HCT116 (cell line): ENCODE data around the gene NOTUM. TPM values are rescaled to one million over a fixed set of nuclear protein-coding genes. Genes with fewer than 3 reads are reported as not detected.

ENCODE experiments used
- ATAC-seq: fragments of 200-7000 bp; cut with Tn5 transposase; 2 replicates; pipeline ENCODE4 v1.9.1; 2020; ENCODE audit warnings: mild to moderate bottlenecking, moderate library complexity
- BruUV-seq: library from RNA; stranded (reverse); fragments of 400-500 nt; replicated peaks from 2 replicates; lab custom pipeline; 2021; lab: Mats Ljungman, UMichigan
- CTCF ChIA-PET: fragments of 300-600 bp; sonication (Branson Sonifier 250); formaldehyde crosslinking; loops from one replicate; lab custom pipeline; 2021; ENCODE audit warnings: antibody characterized with exemption; lab: Charles Lee
- POLR2A ChIA-PET: fragments of 300-600, 350-600 bp; sonication (Branson Sonifier 250); formaldehyde crosslinking; loops from one replicate; lab custom pipeline; 2021; ENCODE audit warnings: antibody characterized with exemption; lab: Charles Lee
- RAD21 ChIA-PET, 2 experiments: fragments of 300-600 bp; sonication (Branson Sonifier 250); formaldehyde crosslinking; loops; one replicate each; lab custom pipeline; 2023; ENCODE audit warnings: low total read pairs in 2 of 2; ENCODE audit not compliant: uncharacterized antibody in 2 of 2, unreplicated experiment in 2 of 2, low non-redundant PET in 1 of 2; lab: Charles Lee
- DNase-seq: peaks from one replicate; pipeline ENCODE4 v3.0.0-alpha.2; 2010; ENCODE audit warnings: low read depth, low spot score
- H2AFZ ChIP-seq: fragments of 200-600 bp; shearing (Covaris generic), sonication (generic); 2 replicates; pipeline ENCODE4 v1.6.1; 2017; ENCODE audit warnings: low read depth, mixed run types, mixed read lengths, antibody characterized with exemption, low read length; ENCODE audit not compliant: poor library complexity, severe bottlenecking
- H3K27ac ChIP-seq: 2 replicates; pipeline ENCODE4 v1.5.1; 2012; ENCODE audit warnings: low read depth, low read length
- H3K27me3 ChIP-seq: fragments of 200-600 bp; sonication (generic); 2 replicates; pipeline ENCODE4 v1.6.1; 2016; ENCODE audit warnings: mixed run types, low read length, mixed read lengths; ENCODE audit not compliant: insufficient read depth
- H3K36me3 ChIP-seq, 2 experiments: fragments of 200-500 bp in 1 of 2; fragments of 200-600 bp in 1 of 2; sonication (Bioruptor generic) in 1 of 2; sonication (generic) in 1 of 2; 2 replicates each; pipeline versions ENCODE4 v1.5.1 to v1.6.1; 2014 to 2016; ENCODE audit warnings: low read length in 2 of 2, inconsistent platforms in 1 of 2, mixed read lengths in 1 of 2, mixed run types in 1 of 2; ENCODE audit not compliant: insufficient read depth in 2 of 2, control insufficient read depth in 1 of 2
- H3K4me1 ChIP-seq, 2 experiments: fragments of 200-600 bp in 1 of 2; sonication (generic) in 1 of 2; 2 replicates each; pipeline versions ENCODE4 v1.5.1 to v1.6.1; 2012 to 2017; ENCODE audit warnings: low read length in 2 of 2, inconsistent platforms in 1 of 2, mild to moderate bottlenecking in 1 of 2, mixed read lengths in 1 of 2, mixed run types in 1 of 2, moderate library complexity in 1 of 2; ENCODE audit not compliant: insufficient read depth in 2 of 2, control insufficient read depth in 1 of 2
- H3K4me2 ChIP-seq: fragments of 200-600 bp; sonication (generic); 2 replicates; pipeline ENCODE4 v1.6.1; 2017; ENCODE audit warnings: mixed run types, low read length, mixed read lengths
- H3K4me3 ChIP-seq, 2 experiments: fragments of 200-600 bp in 1 of 2; sonication (generic) in 1 of 2; replicated peaks in 1 of 2; 2 replicates each; pipeline ENCODE4 v1.5.1; 2011 to 2016; ENCODE audit warnings: low read length in 2 of 2, control low read depth in 1 of 2, low read depth in 1 of 2, mild to moderate bottlenecking in 1 of 2, mixed read lengths in 1 of 2, mixed run types in 1 of 2
- H3K79me2 ChIP-seq: fragments of 200-600 bp; sonication (generic); 2 replicates; pipeline ENCODE4 v1.6.1; 2017; ENCODE audit warnings: mild to moderate bottlenecking, mixed run types, low read length, moderate library complexity, mixed read lengths; ENCODE audit not compliant: insufficient read depth
- H3K9ac ChIP-seq: fragments of 200-600 bp; sonication (generic); 2 replicates; pipeline ENCODE4 v1.6.1; 2016; ENCODE audit warnings: low read length, mixed read lengths
- H3K9me2 ChIP-seq: fragments of 200-600 bp; sonication (generic), shearing (Covaris generic); 2 replicates; pipeline ENCODE4 v1.6.1; 2017; ENCODE audit warnings: mixed run types, mild to moderate bottlenecking, moderate library complexity; ENCODE audit not compliant: insufficient read depth
- H3K9me3 ChIP-seq, 2 experiments: fragments of 200-500 bp in 1 of 2; fragments of 200-600 bp in 1 of 2; sonication (Bioruptor generic) in 1 of 2; sonication (generic) in 1 of 2; 2 replicates each; pipeline ENCODE4 v1.6.1; 2014 to 2017; ENCODE audit warnings: low read length in 2 of 2, mixed read lengths in 2 of 2, inconsistent platforms in 1 of 2, low read depth in 1 of 2, mild to moderate bottlenecking in 1 of 2, mixed run types in 1 of 2, moderate library complexity in 1 of 2; ENCODE audit not compliant: control insufficient read depth in 1 of 2, insufficient read depth in 1 of 2
- H4K20me1 ChIP-seq: fragments of 200-600 bp; sonication (generic), shearing (Covaris generic); 2 replicates; pipeline ENCODE4 v1.6.1; 2017; ENCODE audit warnings: mixed run types, mild to moderate bottlenecking, moderate library complexity; ENCODE audit not compliant: insufficient read depth
- CBX3 ChIP-seq: IDR thresholded peaks from 2 replicates; pipeline ENCODE4 v1.6.1; 2012; ENCODE audit warnings: low read depth
- CEBPB ChIP-seq: IDR thresholded peaks from 2 replicates; pipeline ENCODE4 v1.6.1; 2012; ENCODE audit warnings: low read depth
- EGR1 ChIP-seq: IDR thresholded peaks from 2 replicates; pipeline ENCODE4 v1.6.1; 2012; ENCODE audit warnings: low read depth
- ELF1 ChIP-seq: IDR thresholded peaks from 2 replicates; pipeline ENCODE4 v1.6.1; 2012; ENCODE audit warnings: low read depth, borderline replicate concordance
- EZH2 ChIP-seq: fragments of 200-600 bp; sonication (generic); IDR thresholded peaks from 2 replicates; pipeline ENCODE4 v1.6.1; 2017; ENCODE audit warnings: antibody characterized with exemption, mixed run types
- JUND ChIP-seq: IDR thresholded peaks from 2 replicates; pipeline ENCODE4 v1.6.1; 2012
- POLR2A ChIP-seq: IDR thresholded peaks from 2 replicates; pipeline ENCODE4 v1.7.0; 2011; ENCODE audit warnings: borderline replicate concordance; ENCODE audit not compliant: insufficient read depth, insufficient read length; ENCODE audit errors: extremely low read depth
- RAD21 ChIP-seq: IDR thresholded peaks from 2 replicates; pipeline ENCODE4 v1.6.1; 2012; ENCODE audit warnings: low read depth, mild to moderate bottlenecking
- SIN3A ChIP-seq: IDR thresholded peaks from 2 replicates; pipeline ENCODE4 v1.6.1; 2012; ENCODE audit warnings: low read depth
- TCF7L2 ChIP-seq: IDR thresholded peaks from 2 replicates; pipeline ENCODE4 v1.7.0; 2011; ENCODE audit warnings: borderline replicate concordance, inconsistent platforms; ENCODE audit not compliant: insufficient read depth, insufficient read length; ENCODE audit errors: extremely low read depth
- ZFX ChIP-seq: fragments of 450-650 bp; IDR thresholded peaks from 2 replicates; pipeline ENCODE4 v1.6.1; 2017
- ZNF274 ChIP-seq: fragments of 200-500 bp; sonication (Bioruptor generic); IDR thresholded peaks from 2 replicates; pipeline ENCODE4 v1.6.1; 2014; ENCODE audit warnings: mild to moderate bottlenecking, low read depth, low read length, inconsistent platforms
- intact Hi-C: fragments of 100-400 bp; cut with micrococcal nuclease; formaldehyde crosslinking; loops from 2 replicates; pipeline ENCODE4 v1.10.0; 2022
- total RNA-seq: library from RNA; stranded (reverse); gene quantifications from one replicate; pipeline ENCODE4 v1.2.1, GENCODE V29; 2021; ENCODE audit not compliant: unreplicated experiment
- TF ChIP-seq, protein P1 (sequence below), 3 experiments: fragments of 200-600 bp in 1 of 3; sonication (generic) in 1 of 3; IDR thresholded peaks in 2 of 3; conservative IDR thresholded peaks in 1 of 3; 2 replicates each; pipeline ENCODE4 v1.5.1; 2012 to 2017; ENCODE audit warnings: low read depth in 2 of 3, low read length in 2 of 3, antibody characterized with exemption in 1 of 3, borderline replicate concordance in 1 of 3, control low read depth in 1 of 3, mild to moderate bottlenecking in 1 of 3, mixed read lengths in 1 of 3, mixed run types in 1 of 3, moderate library complexity in 1 of 3; ENCODE audit not compliant: insufficient read depth in 1 of 3
- TF ChIP-seq, protein P2 (sequence below): IDR thresholded peaks from 2 replicates; pipeline ENCODE4 v1.6.1; 2012
- TF ChIP-seq, protein P3 (sequence below): IDR thresholded peaks from 2 replicates; pipeline ENCODE4 v1.6.1; 2012

The NOTUM gene
- total RNA-seq, 1 experiment from 2014 or later = 12.5 TPM

GRCh38 chr17:81905424-81905875 lies 55.5 kb downstream of the NOTUM start:
- TF ChIP-seq EZH2 = no peak
- no peak for TF ChIP-seq SIN3A
- no peak for TF ChIP-seq CEBPB
- no peak for TF ChIP-seq ELF1
- H3K27ac ChIP-seq = no peak overlapping the region
- ChIA-PET CTCF (no interaction called here), RAD21 (no interaction called here), POLR2A (no interaction called here)
- intact Hi-C loops = no loop called here
- H3K4me2 ChIP-seq = no peak overlapping the region
- no peak overlapping the region for H3K9ac ChIP-seq
- no TSS peak for BruUV-seq
- H3K79me2 ChIP-seq = peaks cover 6% of the 10 kb centered on the region; the same call in 1 of the 2 replicates
- no peaks in the 10 kb centered on the region for H3K27me3 ChIP-seq
- ATAC-seq (no peak), DNase-seq (no peak)
- no peaks in the 10 kb centered on the region for H4K20me1 ChIP-seq
- H3K4me1 ChIP-seq = peaks cover 6 to 25% of the 10 kb centered on the region in 2 experiments
- no peaks in the 10 kb centered on the region for H3K9me3 ChIP-seq
- H3K4me3 ChIP-seq = no peak overlapping the region
- no peak overlapping the region for H2AFZ ChIP-seq
- H3K36me3 ChIP-seq = peaks cover 0 to 13% of the 10 kb centered on the region in 2 experiments; a peak in 2 of 4 replicates
- H3K9me2 ChIP-seq = no peaks in the 10 kb centered on the region

GRCh38 chr17:81904600-81905423 lies 56.2 kb downstream of the NOTUM start:
- Histone ChIP-seq H3K9me2 (no peaks in the 10 kb centered on the region), H3K36me3 (peaks cover 0 to 19% of the 10 kb centered on the region in 2 experiments; a peak in 2 of 4 replicates), H3K4me2 (no peak overlapping the region), H3K9ac (no peak overlapping the region), H3K79me2 (no peaks in the 10 kb centered on the region; the same call in 1 of the 2 replicates), H3K4me3 (no peak overlapping the region), H4K20me1 (no peaks in the 10 kb centered on the region), H2AFZ (no peak overlapping the region), H3K27ac (no peak overlapping the region), H3K9me3 (no peaks in the 10 kb centered on the region), H3K4me1 (peaks cover 0 to 20% of the 10 kb centered on the region in 2 experiments), H3K27me3 (no peaks in the 10 kb centered on the region)
- intact Hi-C loops = no loop called here
- POLR2A ChIA-PET = interaction anchor here (0.6 kb wide), 1 partner anchor 25 kb away, joined by 3 read pairs; no protein-coding TSS in a partner anchor
- BruUV-seq = TSS peak; percentile 30
- no peak for ATAC-seq
- DNase-seq = no peak
- CTCF ChIA-PET = no interaction called here
- RAD21 ChIA-PET = no interaction called here
- TF ChIP-seq CEBPB (no peak), POLR2A (no peak), EGR1 (no peak), ZFX (no peak), JUND (no peak), RAD21 (no peak), CBX3 (no peak), ELF1 (no peak), ZNF274 (no peak), TCF7L2 (no peak)
- TF ChIP-seq, protein P1, sequence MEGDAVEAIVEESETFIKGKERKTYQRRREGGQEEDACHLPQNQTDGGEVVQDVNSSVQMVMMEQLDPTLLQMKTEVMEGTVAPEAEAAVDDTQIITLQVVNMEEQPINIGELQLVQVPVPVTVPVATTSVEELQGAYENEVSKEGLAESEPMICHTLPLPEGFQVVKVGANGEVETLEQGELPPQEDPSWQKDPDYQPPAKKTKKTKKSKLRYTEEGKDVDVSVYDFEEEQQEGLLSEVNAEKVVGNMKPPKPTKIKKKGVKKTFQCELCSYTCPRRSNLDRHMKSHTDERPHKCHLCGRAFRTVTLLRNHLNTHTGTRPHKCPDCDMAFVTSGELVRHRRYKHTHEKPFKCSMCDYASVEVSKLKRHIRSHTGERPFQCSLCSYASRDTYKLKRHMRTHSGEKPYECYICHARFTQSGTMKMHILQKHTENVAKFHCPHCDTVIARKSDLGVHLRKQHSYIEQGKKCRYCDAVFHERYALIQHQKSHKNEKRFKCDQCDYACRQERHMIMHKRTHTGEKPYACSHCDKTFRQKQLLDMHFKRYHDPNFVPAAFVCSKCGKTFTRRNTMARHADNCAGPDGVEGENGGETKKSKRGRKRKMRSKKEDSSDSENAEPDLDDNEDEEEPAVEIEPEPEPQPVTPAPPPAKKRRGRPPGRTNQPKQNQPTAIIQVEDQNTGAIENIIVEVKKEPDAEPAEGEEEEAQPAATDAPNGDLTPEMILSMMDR (IDR thresholded peaks at IDR 0.05 in 2 of 3, conservative IDR thresholded peaks at IDR 0.05 in 1 of 3; ENCODE audit: borderline replicate concordance in 1 of 3, insufficient read depth in 1 of 3, low read depth in 2 of 3, low read length in 2 of 3) = no peak
- TF ChIP-seq, protein P2, sequence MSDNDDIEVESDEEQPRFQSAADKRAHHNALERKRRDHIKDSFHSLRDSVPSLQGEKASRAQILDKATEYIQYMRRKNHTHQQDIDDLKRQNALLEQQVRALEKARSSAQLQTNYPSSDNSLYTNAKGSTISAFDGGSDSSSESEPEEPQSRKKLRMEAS = no peak
- TF ChIP-seq, protein P3, sequence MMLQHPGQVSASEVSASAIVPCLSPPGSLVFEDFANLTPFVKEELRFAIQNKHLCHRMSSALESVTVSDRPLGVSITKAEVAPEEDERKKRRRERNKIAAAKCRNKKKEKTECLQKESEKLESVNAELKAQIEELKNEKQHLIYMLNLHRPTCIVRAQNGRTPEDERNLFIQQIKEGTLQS = no peak
